ENCODE results near the gene ARHGAP33.

GRCh38 chr19:35828692-35829301 is 53.4 kb downstream of the ARHGAP33 start:
- no peak for TF ChIP-seq CTCF (IDR thresholded peaks at IDR 0.05)
- no peak for TF ChIP-seq POLR2A (IDR thresholded peaks at IDR 0.05)

Data from Peyer's patch (tissue), 4 donors.